ENCODE measurements around the gene C3orf18.
"Not testable (repeated sequence)": the region's sequence is repeated elsewhere in the genome, so short reads cannot be mapped to it uniquely, and the experiment has no call there.

Gene C3orf18

GRCh38 chr3:50520849-50521248, 46.7 kb downstream of the C3orf18 start:
- no peaks in the 10 kb centered on the region for H3K9me3 ChIP-seq (ENCODE audit: control insufficient read depth, insufficient read depth, low read length)
- H3K36me3 ChIP-seq (ENCODE audit: control insufficient read depth, insufficient read depth, low read length): no peaks in the 10 kb centered on the region
- peak overlapping the region; percentile 49 for H3K9ac ChIP-seq (ENCODE audit: low read depth, low read length)
- H3K4me1 ChIP-seq (ENCODE audit: control insufficient read depth, insufficient read depth, low read length): peaks cover 43% of the 10 kb centered on the region
- no peaks in the 10 kb centered on the region for H3K27me3 ChIP-seq (ENCODE audit: control insufficient read depth, insufficient read depth, low read length)
- H3K4me3 ChIP-seq (ENCODE audit: low read depth, low read length): peak overlapping the region; percentile 5

DNA sequence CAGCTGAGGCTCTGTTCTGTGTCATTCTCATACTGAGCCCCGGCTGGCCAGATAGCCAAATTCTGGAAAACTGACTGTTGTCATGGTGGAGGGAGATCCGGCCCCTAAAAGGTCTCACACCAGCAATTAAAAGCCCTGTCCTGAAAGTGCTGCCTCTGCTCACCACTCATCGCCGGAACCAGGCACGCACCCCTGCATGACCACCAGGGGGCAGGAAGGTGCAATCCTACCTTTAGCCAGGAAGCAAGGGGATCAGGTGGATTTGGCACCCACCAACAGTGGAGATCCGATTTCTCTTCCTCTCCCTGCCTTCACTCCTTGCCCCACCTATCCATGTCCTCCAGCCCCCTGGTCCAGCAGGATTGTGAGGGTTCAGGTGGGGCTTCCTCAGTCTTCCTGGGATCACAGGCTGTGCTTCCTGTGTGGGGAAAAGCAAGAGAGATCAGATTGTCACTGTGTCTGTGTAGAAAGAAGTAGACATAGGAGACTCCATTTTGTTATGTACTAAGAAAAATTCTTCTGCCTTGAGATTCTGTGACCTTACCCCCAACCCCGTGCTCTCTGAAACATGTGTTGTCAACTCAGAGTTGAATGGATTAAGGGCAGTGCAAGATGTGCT, 48.0 kb downstream of the C3orf18 start:
- H3K4me3 ChIP-seq (ENCODE audit: low read depth, low read length): no peak overlapping the region
- H3K4me1 ChIP-seq (ENCODE audit: control insufficient read depth, insufficient read depth, low read length): peaks cover 49% of the 10 kb centered on the region
- H3K9me3 ChIP-seq (ENCODE audit: control insufficient read depth, insufficient read depth, low read length): no peaks in the 10 kb centered on the region
- H3K9ac ChIP-seq (ENCODE audit: low read depth, low read length): no peak overlapping the region
- H3K36me3 ChIP-seq (ENCODE audit: control insufficient read depth, insufficient read depth, low read length): no peaks in the 10 kb centered on the region
- no peaks in the 10 kb centered on the region for H3K27me3 ChIP-seq (ENCODE audit: control insufficient read depth, insufficient read depth, low read length)

DNA sequence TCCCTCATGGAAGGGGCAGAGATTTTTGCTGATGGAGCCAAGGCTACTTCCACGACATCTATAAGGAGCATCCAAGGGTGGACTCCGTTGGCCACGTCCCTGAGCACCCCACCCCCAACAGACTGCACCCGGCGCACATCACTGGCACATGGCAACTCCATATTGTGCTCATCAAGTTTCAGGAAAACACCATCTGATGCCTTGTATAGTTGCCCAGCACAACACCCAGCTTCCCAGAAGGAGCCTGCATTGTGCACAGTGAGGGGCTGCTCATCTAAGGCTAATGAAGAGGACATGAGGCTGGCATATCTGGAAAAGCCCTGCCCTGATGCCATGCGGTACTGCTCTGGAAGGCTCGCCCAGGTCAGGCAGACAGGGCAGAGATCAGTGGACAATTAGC, 49.1 kb downstream of the C3orf18 start:
- no peaks in the 10 kb centered on the region for H3K27me3 ChIP-seq (ENCODE audit: control insufficient read depth, insufficient read depth, low read length)
- no peaks in the 10 kb centered on the region for H3K9me3 ChIP-seq (ENCODE audit: control insufficient read depth, insufficient read depth, low read length)
- no peak overlapping the region for H3K4me3 ChIP-seq (ENCODE audit: low read depth, low read length)
- H3K4me1 ChIP-seq (ENCODE audit: control insufficient read depth, insufficient read depth, low read length): peaks cover 49% of the 10 kb centered on the region
- no peak overlapping the region for H3K9ac ChIP-seq (ENCODE audit: low read depth, low read length)
- no peaks in the 10 kb centered on the region for H3K36me3 ChIP-seq (ENCODE audit: control insufficient read depth, insufficient read depth, low read length)

- H3K4me3 ChIP-seq (ENCODE audit: low read depth, low read length): no peak overlapping the region
- H3K4me1 ChIP-seq (ENCODE audit: control insufficient read depth, insufficient read depth, low read length): peaks cover 49% of the 10 kb centered on the region
- H3K27me3 ChIP-seq (ENCODE audit: control insufficient read depth, insufficient read depth, low read length): no peaks in the 10 kb centered on the region
- H3K9ac ChIP-seq (ENCODE audit: low read depth, low read length): no peak overlapping the region
- no peaks in the 10 kb centered on the region for H3K36me3 ChIP-seq (ENCODE audit: control insufficient read depth, insufficient read depth, low read length)
- no peaks in the 10 kb centered on the region for H3K9me3 ChIP-seq (ENCODE audit: control insufficient read depth, insufficient read depth, low read length)
Measured at GRCh38 chr3:50517721-50518206, 49.8 kb downstream of the C3orf18 start.

GRCh38 chr3:50516440-50516871, 51.1 kb downstream of the C3orf18 start:
- peak overlapping the region; percentile 48 for H3K9ac ChIP-seq (ENCODE audit: low read depth, low read length)
- no peaks in the 10 kb centered on the region for H3K9me3 ChIP-seq (ENCODE audit: control insufficient read depth, insufficient read depth, low read length)
- H3K27me3 ChIP-seq (ENCODE audit: control insufficient read depth, insufficient read depth, low read length): peaks cover 2% of the 10 kb centered on the region
- peaks cover 41% of the 10 kb centered on the region for H3K4me1 ChIP-seq (ENCODE audit: control insufficient read depth, insufficient read depth, low read length)
- no peaks in the 10 kb centered on the region for H3K36me3 ChIP-seq (ENCODE audit: control insufficient read depth, insufficient read depth, low read length)
- H3K4me3 ChIP-seq (ENCODE audit: low read depth, low read length): peak overlapping the region; percentile 20

- H3K9me3 ChIP-seq (ENCODE audit: control insufficient read depth, insufficient read depth, low read length): no peaks in the 10 kb centered on the region
- H3K9ac ChIP-seq (ENCODE audit: low read depth, low read length): no peak overlapping the region
- peak overlapping the region; percentile 35 for H3K4me3 ChIP-seq (ENCODE audit: low read depth, low read length)
- peaks cover 35% of the 10 kb centered on the region for H3K4me1 ChIP-seq (ENCODE audit: control insufficient read depth, insufficient read depth, low read length)
- peaks cover 2% of the 10 kb centered on the region for H3K27me3 ChIP-seq (ENCODE audit: control insufficient read depth, insufficient read depth, low read length)
- H3K36me3 ChIP-seq (ENCODE audit: control insufficient read depth, insufficient read depth, low read length): no peaks in the 10 kb centered on the region
Measured at GRCh38 chr3:50515565-50516439, 51.7 kb downstream of the C3orf18 start.

GRCh38 chr3:50512908-50513307, 54.6 kb downstream of the C3orf18 start:
- H3K27me3 ChIP-seq (ENCODE audit: control insufficient read depth, insufficient read depth, low read length); H3K4me3 ChIP-seq (ENCODE audit: low read depth, low read length); H3K9ac ChIP-seq (ENCODE audit: low read depth, low read length); H3K36me3 ChIP-seq (ENCODE audit: control insufficient read depth, insufficient read depth, low read length); H3K9me3 ChIP-seq (ENCODE audit: control insufficient read depth, insufficient read depth, low read length): not testable (repeated sequence)
- peaks cover 20% of the 10 kb centered on the region for H3K4me1 ChIP-seq (ENCODE audit: control insufficient read depth, insufficient read depth, low read length)

- Histone ChIP-seq H3K9ac (ENCODE audit: low read depth, low read length) (no peak overlapping the region), H3K4me1 (ENCODE audit: control insufficient read depth, insufficient read depth, low read length) (peaks cover 17% of the 10 kb centered on the region), H3K9me3 (ENCODE audit: control insufficient read depth, insufficient read depth, low read length) (no peaks in the 10 kb centered on the region), H3K27me3 (ENCODE audit: control insufficient read depth, insufficient read depth, low read length) (peaks cover 2% of the 10 kb centered on the region), H3K36me3 (ENCODE audit: control insufficient read depth, insufficient read depth, low read length) (no peaks in the 10 kb centered on the region), H3K4me3 (ENCODE audit: low read depth, low read length) (no peak overlapping the region)
Measured at GRCh38 chr3:50512131-50512530, 55.4 kb downstream of the C3orf18 start.

DNA sequence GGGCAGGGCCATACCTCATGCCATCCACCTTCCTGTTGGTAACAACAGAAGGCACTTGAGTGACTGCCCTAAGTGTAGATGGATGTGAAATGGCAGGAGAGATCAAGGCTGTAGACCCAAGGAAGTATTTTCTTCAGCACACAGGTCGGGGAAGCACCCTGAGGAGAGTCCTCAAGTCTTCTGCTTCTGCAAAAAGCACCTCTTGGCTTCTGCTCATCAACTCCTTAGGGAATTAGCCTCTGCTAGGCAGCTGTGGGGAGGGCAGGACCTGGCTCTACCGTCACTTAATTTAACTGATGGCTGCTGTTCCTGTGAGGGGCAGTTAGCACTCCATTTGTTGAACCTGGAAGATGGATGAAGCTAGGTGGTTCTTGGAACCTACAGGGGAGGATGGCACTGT, 57.2 kb downstream of the C3orf18 start:
- H3K4me1 ChIP-seq (ENCODE audit: control insufficient read depth, insufficient read depth, low read length): peaks cover 7% of the 10 kb centered on the region
- H3K9me3 ChIP-seq (ENCODE audit: control insufficient read depth, insufficient read depth, low read length): no peaks in the 10 kb centered on the region
- H3K9ac ChIP-seq (ENCODE audit: low read depth, low read length): no peak overlapping the region
- H3K4me3 ChIP-seq (ENCODE audit: low read depth, low read length): no peak overlapping the region
- H3K36me3 ChIP-seq (ENCODE audit: control insufficient read depth, insufficient read depth, low read length): no peaks in the 10 kb centered on the region
- peaks cover 5% of the 10 kb centered on the region for H3K27me3 ChIP-seq (ENCODE audit: control insufficient read depth, insufficient read depth, low read length)

DNA sequence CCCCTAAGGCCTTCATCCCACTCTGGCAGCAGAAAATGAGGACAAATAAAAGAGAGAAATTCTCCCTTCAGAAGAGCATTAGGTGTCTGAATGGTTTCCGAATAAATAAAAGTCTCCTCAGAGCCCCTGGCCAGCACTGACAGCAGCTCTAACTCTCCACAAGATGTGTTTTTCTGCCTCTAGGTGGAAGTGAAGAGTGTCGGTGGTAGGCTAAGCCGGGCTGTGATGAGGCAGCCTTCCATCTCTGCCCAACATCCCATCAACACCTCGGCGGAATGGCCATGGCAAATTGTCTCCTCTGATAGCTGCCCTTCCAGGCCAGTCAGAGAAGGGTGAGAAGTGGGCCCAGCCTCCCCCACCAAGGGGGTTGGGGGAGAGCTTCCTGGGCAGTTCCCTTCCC, 57.8 kb downstream of the C3orf18 start:
- no peaks in the 10 kb centered on the region for H3K36me3 ChIP-seq (ENCODE audit: control insufficient read depth, insufficient read depth, low read length)
- H3K4me3 ChIP-seq (ENCODE audit: low read depth, low read length): no peak overlapping the region
- no peaks in the 10 kb centered on the region for H3K9me3 ChIP-seq (ENCODE audit: control insufficient read depth, insufficient read depth, low read length)
- peaks cover under 1% of the 10 kb centered on the region for H3K4me1 ChIP-seq (ENCODE audit: control insufficient read depth, insufficient read depth, low read length)
- H3K9ac ChIP-seq (ENCODE audit: low read depth, low read length): no peak overlapping the region
- H3K27me3 ChIP-seq (ENCODE audit: control insufficient read depth, insufficient read depth, low read length): peaks cover 10% of the 10 kb centered on the region

GRCh38 chr3:50508821-50509220, 58.7 kb downstream of the C3orf18 start:
- Histone ChIP-seq H3K9ac (ENCODE audit: low read depth, low read length) (no peak overlapping the region), H3K4me3 (ENCODE audit: low read depth, low read length) (no peak overlapping the region), H3K27me3 (ENCODE audit: control insufficient read depth, insufficient read depth, low read length) (peaks cover 17% of the 10 kb centered on the region), H3K9me3 (ENCODE audit: control insufficient read depth, insufficient read depth, low read length) (no peaks in the 10 kb centered on the region), H3K36me3 (ENCODE audit: control insufficient read depth, insufficient read depth, low read length) (no peaks in the 10 kb centered on the region), H3K4me1 (ENCODE audit: control insufficient read depth, insufficient read depth, low read length) (peaks cover 3% of the 10 kb centered on the region)

All from iPS-15b (cell line).